NCI-H524 treated with DMSO at 0.1 percent for 48 hours (cell line): ENCODE results near the gene EDIL3.

Experiments used
- DNase-seq: peaks from one replicate; lab custom pipeline; 2025; lab: John Stamatoyannopoulos, UW

EDIL3 gene

GRCh38 chr5:83964271-83964670 is 420.4 kb downstream of the EDIL3 start:
- DNase-seq: no peak

- peak; percentile 40 for DNase-seq
These were observed 427.5 kb downstream of the EDIL3 start for GRCh38 chr5:83957188-83957587.

- DNase-seq: no peak
These were observed 428.3 kb downstream of the EDIL3 start for GRCh38 chr5:83956386-83956785.

- no peak for DNase-seq
These were observed 428.8 kb downstream of the EDIL3 start for GRCh38 chr5:83955916-83956315.

- DNase-seq: no peak
These were observed 436.9 kb downstream of the EDIL3 start for GRCh38 chr5:83947763-83948162.

GRCh38 chr5:83946516-83946915 is 438.2 kb downstream of the EDIL3 start:
- DNase-seq: no peak

GRCh38 chr5:83942155-83942554 is 442.5 kb downstream of the EDIL3 start:
- no peak for DNase-seq

- DNase-seq: no peak
These were observed 446.8 kb downstream of the EDIL3 start for GRCh38 chr5:83937837-83938236.

- DNase-seq: no peak
These were observed 452.7 kb downstream of the EDIL3 start for GRCh38 chr5:83931969-83932368.

GRCh38 chr5:83927140-83927733 is 457.4 kb downstream of the EDIL3 start:
- no peak for DNase-seq

- no peak for DNase-seq
These were observed 458.7 kb downstream of the EDIL3 start for GRCh38 chr5:83925955-83926337.

- DNase-seq: no peak
These were observed 459.2 kb downstream of the EDIL3 start for GRCh38 chr5:83925321-83925954.

- DNase-seq: no peak
These were observed 459.8 kb downstream of the EDIL3 start for GRCh38 chr5:83924891-83925290.

- DNase-seq: no peak
These were observed 460.5 kb downstream of the EDIL3 start for GRCh38 chr5:83924171-83924570.

- DNase-seq: no peak
These were observed 462.0 kb downstream of the EDIL3 start for GRCh38 chr5:83922699-83923098.

- DNase-seq: no peak
These were observed 462.9 kb downstream of the EDIL3 start for GRCh38 chr5:83921666-83922193.

- DNase-seq: no peak
These were observed 465.3 kb downstream of the EDIL3 start for GRCh38 chr5:83919071-83920041.

- DNase-seq: no peak
These were observed 467.3 kb downstream of the EDIL3 start for GRCh38 chr5:83917261-83917908.

- no peak for DNase-seq
These were observed 469.8 kb downstream of the EDIL3 start for GRCh38 chr5:83914662-83915418.

- no peak for DNase-seq
These were observed 470.5 kb downstream of the EDIL3 start for GRCh38 chr5:83914199-83914598.

- DNase-seq: no peak
These were observed 471.1 kb downstream of the EDIL3 start for GRCh38 chr5:83913593-83913992.
